ENCODE data around the gene SMIM27.

GRCh38 chr9:32572900-32573523 lies 20.9 kb downstream of the SMIM27 start, which contains the start of gene NDUFB6:
- TF ChIP-seq ESRRA (CRISPR knock-in tag; IDR thresholded peaks at IDR 0.05; ENCODE audit: low read depth) (peak; percentile 87), CTCF (CRISPR knock-in tag; IDR thresholded peaks at IDR 0.05) (no peak), CEBPB (IDR thresholded peaks at IDR 0.05; ENCODE audit: borderline replicate concordance, low read depth, low read length) (peak; percentile 91), NFE2L2 (IDR thresholded peaks at IDR 0.05; ENCODE audit: low read length) (no peak), ZNF326 (CRISPR knock-in tag; IDR thresholded peaks at IDR 0.05; ENCODE audit: borderline replicate concordance) (no peak), YY1 (IDR thresholded peaks at IDR 0.05; ENCODE audit: insufficient read depth, insufficient replicate concordance, low read depth, low read length) (peak; percentile 64), SMC3 (IDR thresholded peaks at IDR 0.05; ENCODE audit: low read length) (no peak), E2F1 (CRISPR knock-in tag; IDR thresholded peaks at IDR 0.05) (peak; percentile 85), MAX (IDR thresholded peaks at IDR 0.05) (peak; percentile 82), ZKSCAN8 (CRISPR knock-in tag; IDR thresholded peaks at IDR 0.05; ENCODE audit: borderline replicate concordance) (peak; percentile 33; the same call in 1 of the 2 replicates), DPF2 (CRISPR knock-in tag; IDR thresholded peaks at IDR 0.05; ENCODE audit: borderline replicate concordance, low read depth) (no peak), ZBTB43 (CRISPR knock-in tag; conservative IDR thresholded peaks at IDR 0.05) (no peak), TFDP2 (CRISPR knock-in tag; IDR thresholded peaks at IDR 0.05) (peak; percentile 82), CBFB (CRISPR knock-in tag; IDR thresholded peaks at IDR 0.05) (no peak)

All from HepG2 (cell line).